Measurements from ENCODE around the gene ETV6.

DNA sequence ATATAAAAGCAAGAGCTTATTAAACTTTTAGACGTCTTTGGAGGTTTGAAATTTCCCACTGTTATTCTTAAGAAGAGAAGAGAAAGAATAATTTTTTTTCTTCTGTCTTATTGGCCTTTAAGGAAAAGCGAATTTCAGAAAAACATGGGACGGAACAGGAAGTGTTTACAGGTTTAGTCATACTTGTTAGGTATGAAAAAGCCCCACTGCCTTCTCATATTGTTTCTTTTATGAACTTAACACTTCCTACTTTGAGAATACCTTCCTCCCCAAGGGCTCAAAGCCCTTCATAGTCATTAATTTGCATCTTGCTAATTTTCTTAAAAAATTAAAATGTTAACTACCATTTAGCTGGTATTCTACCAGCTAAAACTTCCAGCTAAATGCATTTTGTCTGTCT, 82.0 kb downstream of the ETV6 start:
- TF ChIP-seq POLR2A (IDR thresholded peaks at IDR 0.05), result no peak
- TF ChIP-seq, protein P1, sequence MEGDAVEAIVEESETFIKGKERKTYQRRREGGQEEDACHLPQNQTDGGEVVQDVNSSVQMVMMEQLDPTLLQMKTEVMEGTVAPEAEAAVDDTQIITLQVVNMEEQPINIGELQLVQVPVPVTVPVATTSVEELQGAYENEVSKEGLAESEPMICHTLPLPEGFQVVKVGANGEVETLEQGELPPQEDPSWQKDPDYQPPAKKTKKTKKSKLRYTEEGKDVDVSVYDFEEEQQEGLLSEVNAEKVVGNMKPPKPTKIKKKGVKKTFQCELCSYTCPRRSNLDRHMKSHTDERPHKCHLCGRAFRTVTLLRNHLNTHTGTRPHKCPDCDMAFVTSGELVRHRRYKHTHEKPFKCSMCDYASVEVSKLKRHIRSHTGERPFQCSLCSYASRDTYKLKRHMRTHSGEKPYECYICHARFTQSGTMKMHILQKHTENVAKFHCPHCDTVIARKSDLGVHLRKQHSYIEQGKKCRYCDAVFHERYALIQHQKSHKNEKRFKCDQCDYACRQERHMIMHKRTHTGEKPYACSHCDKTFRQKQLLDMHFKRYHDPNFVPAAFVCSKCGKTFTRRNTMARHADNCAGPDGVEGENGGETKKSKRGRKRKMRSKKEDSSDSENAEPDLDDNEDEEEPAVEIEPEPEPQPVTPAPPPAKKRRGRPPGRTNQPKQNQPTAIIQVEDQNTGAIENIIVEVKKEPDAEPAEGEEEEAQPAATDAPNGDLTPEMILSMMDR (IDR thresholded peaks at IDR 0.05), result no peak

Data from uterus (tissue), 2 donors.